Vagina (tissue), 2 donors: ENCODE results near the gene SEMA4D. TPM values are rescaled to one million over a fixed set of nuclear protein-coding genes. Genes with fewer than 3 reads are reported as not detected.

Experiments
- DNase-seq, 2 donors: peaks; one replicate each; pipeline ENCODE4 v3.0.0-alpha.2; 2017; ENCODE audit errors: extremely low spot score in 2 of 2
- H3K27ac ChIP-seq: fragments of 200-600 bp; sonication (generic); one replicate; pipeline ENCODE4 v1.5.1; 2019
- H3K27me3 ChIP-seq: fragments of 200-600 bp; sonication (generic); one replicate; pipeline ENCODE4 v1.5.1; 2019
- H3K36me3 ChIP-seq, 2 donors: fragments of 200-600 bp; sonication (generic); one replicate each; pipeline ENCODE4 v1.5.1; 2017 to 2019
- H3K4me1 ChIP-seq: fragments of 200-600 bp; sonication (generic); one replicate; pipeline ENCODE4 v1.5.1; 2019
- H3K4me3 ChIP-seq, 2 donors: fragments of 200-600 bp; sonication (generic); 1 replicate in 1 of 2; 2 replicates in 1 of 2; pipeline ENCODE4 v1.5.1; 2016 to 2019
- H3K9me3 ChIP-seq: fragments of 200-600 bp; sonication (generic); one replicate; pipeline ENCODE4 v1.5.1; 2019
- CTCF ChIP-seq, 3 experiments: fragments of 450-650 bp in 2 of 3; fragments of 200-600 bp in 1 of 3; sonication (generic) in 1 of 3; IDR thresholded peaks; one replicate each; pipeline ENCODE4 v1.5.1; 2017 to 2019; ENCODE audit warnings: antibody characterized with exemption in 3 of 3, mild to moderate bottlenecking in 2 of 3, moderate library complexity in 2 of 3
- POLR2A ChIP-seq, 2 donors: fragments of 450-650 bp; IDR thresholded peaks; one replicate each; pipeline ENCODE4 v1.6.1; 2017; ENCODE audit warnings: antibody characterized with exemption in 2 of 2, mild to moderate bottlenecking in 2 of 2, moderate library complexity in 2 of 2
- POLR2AphosphoS5 ChIP-seq, 2 donors: sonication (generic); formaldehyde crosslinking; IDR thresholded peaks; one replicate each; pipeline ENCODE4 v1.9.0; 2017; ENCODE audit warnings: antibody characterized with exemption in 2 of 2, mild to moderate bottlenecking in 2 of 2, low read depth in 1 of 2; ENCODE audit not compliant: insufficient read depth in 1 of 2
- intact Hi-C: fragments of 100-400 bp; cut with DNase I; formaldehyde crosslinking; loops from one replicate; pipeline ENCODE4 v1.15.1; 2023
- total RNA-seq: library from RNA; depleted of rRNA; stranded (reverse); fragments of >200 nt; gene quantifications from one replicate; pipeline ENCODE4 v1.2.3, GENCODE V29; 2016

Gene SEMA4D
- total RNA-seq, 1 donor from 2014 or later = 39.3 TPM

DNA sequence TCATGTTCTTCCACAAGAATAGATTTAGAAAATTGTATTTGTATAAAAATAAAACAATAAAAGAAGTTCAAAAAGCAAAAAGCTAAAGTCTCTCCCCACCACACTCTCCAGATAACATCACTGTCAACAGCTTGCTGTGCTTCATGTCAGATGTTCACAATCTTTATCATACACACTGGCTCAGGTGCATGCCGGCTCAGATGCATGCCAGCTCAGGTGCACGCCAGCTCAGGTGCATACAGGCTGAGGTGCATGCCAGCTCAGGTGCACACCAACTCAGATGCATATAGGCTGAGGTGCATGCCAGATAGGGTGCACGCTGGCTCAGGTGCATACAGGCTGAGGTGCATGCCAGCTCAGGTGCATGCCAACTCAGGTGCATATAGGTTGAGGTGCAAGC, 26.5 kb downstream of the SEMA4D start:
- peaks cover 42% of the 10 kb centered on the region for H3K4me1 ChIP-seq
- no peaks in the 10 kb centered on the region for H3K9me3 ChIP-seq
- DNase-seq = no peak
- no peaks in the 10 kb centered on the region for H3K36me3 ChIP-seq
- H3K27ac ChIP-seq = no peak overlapping the region
- TF ChIP-seq POLR2AphosphoS5 (IDR thresholded peaks at IDR 0.05; ENCODE audit: insufficient read depth in 1 of 2, low read depth in 1 of 2) (no peak), CTCF (IDR thresholded peaks at IDR 0.05) (no peak), POLR2A (IDR thresholded peaks at IDR 0.05) (no peak)
- no peak overlapping the region for H3K4me3 ChIP-seq
- H3K27me3 ChIP-seq = no peaks in the 10 kb centered on the region
- intact Hi-C loops = no loop called here

DNA sequence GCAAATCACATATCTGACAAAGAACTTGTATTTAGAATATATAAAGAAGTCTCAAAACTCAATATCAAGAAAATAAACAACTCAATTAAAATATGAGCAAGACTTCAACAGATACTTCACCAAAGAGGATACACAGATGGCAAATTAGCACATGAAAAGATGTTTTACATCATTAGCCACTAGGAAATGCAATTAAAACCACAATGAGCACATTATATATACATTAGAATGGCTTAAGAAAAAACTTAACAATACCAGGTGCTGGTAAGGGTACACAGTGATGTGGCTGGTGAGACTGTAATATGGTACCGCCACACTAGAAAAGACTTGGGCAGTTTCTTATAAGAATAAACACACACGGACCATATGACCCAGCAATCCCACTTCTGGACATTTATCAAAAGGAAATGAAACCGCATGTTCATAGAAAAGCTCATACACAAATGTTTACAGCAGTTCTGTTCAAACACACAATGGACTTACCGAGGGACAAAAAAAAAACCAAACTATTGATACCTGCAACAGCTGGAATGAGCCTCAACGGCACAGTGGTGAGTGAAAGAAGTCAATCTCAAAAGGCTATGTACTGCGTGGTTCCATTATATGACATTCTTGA, 27.6 kb downstream of the SEMA4D start:
- intact Hi-C loops = no loop called here
- H3K27me3 ChIP-seq = no peaks in the 10 kb centered on the region
- no peaks in the 10 kb centered on the region for H3K9me3 ChIP-seq
- no peak overlapping the region for H3K4me3 ChIP-seq
- no peak for DNase-seq
- H3K4me1 ChIP-seq = peaks cover 31% of the 10 kb centered on the region
- TF ChIP-seq POLR2AphosphoS5 (IDR thresholded peaks at IDR 0.05; ENCODE audit: insufficient read depth in 1 of 2, low read depth in 1 of 2) = no peak
- no peak for TF ChIP-seq CTCF (IDR thresholded peaks at IDR 0.05)
- no peak for TF ChIP-seq POLR2A (IDR thresholded peaks at IDR 0.05)
- no peaks in the 10 kb centered on the region for H3K36me3 ChIP-seq
- H3K27ac ChIP-seq = no peak overlapping the region

DNA sequence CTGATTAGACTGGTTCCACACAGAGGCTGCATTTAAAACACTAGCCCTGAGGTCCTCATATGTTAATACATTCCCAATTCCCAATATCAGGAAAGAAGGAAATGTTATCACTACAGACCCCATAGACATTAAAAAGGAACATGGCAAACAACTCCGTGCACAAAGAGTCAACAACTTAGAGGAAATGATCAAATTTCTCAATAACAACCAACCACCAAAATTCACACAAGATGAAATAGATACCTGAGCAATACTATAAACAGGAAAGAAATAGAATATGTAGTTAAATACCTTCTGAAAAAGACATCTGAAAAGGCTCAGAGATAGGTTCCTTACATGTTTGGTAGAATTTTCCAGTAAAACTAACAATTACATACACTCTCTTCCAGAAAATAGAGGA, 28.9 kb downstream of the SEMA4D start:
- no peak overlapping the region for H3K27ac ChIP-seq
- intact Hi-C loops = no loop called here

GRCh38 chr9:89468281-89468960, 29.5 kb downstream of the SEMA4D start:
- no peak for DNase-seq
- Histone ChIP-seq H3K36me3 (no peaks in the 10 kb centered on the region), H3K9me3 (no peaks in the 10 kb centered on the region), H3K27me3 (no peaks in the 10 kb centered on the region), H3K4me1 (peaks cover 13% of the 10 kb centered on the region), H3K27ac (no peak overlapping the region), H3K4me3 (no peak overlapping the region)
- TF ChIP-seq CTCF (IDR thresholded peaks at IDR 0.05) (no peak), POLR2A (IDR thresholded peaks at IDR 0.05) (no peak), POLR2AphosphoS5 (IDR thresholded peaks at IDR 0.05; ENCODE audit: insufficient read depth in 1 of 2, low read depth in 1 of 2) (no peak)
- intact Hi-C loops = no loop called here

More for the DNA sequence above, 28.9 kb downstream of the SEMA4D start:
- Histone ChIP-seq H3K27me3 (no peaks in the 10 kb centered on the region), H3K9me3 (no peaks in the 10 kb centered on the region), H3K36me3 (no peaks in the 10 kb centered on the region), H3K4me3 (no peak overlapping the region), H3K4me1 (peaks cover 19% of the 10 kb centered on the region)
- no peak for TF ChIP-seq CTCF (IDR thresholded peaks at IDR 0.05)
- TF ChIP-seq POLR2AphosphoS5 (IDR thresholded peaks at IDR 0.05; ENCODE audit: insufficient read depth in 1 of 2, low read depth in 1 of 2) = no peak
- no peak for TF ChIP-seq POLR2A (IDR thresholded peaks at IDR 0.05)
- no peak for DNase-seq

DNA sequence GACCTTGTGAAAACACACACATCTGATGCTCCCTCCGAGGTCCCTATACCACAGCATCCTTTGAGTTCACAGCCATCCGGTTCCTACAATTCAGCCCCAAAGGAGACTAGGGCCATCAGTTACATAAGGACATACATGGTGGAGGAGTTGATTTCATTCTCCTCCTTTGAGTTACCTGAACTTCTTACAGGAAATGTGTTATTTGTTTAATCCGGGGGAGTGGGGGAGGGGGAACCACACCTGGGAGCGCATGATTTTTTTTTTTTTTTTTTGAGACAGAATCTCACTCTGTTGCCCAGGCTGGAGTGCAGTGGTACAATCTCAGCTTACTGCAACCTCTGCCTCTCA, 30.7 kb downstream of the SEMA4D start:
- Histone ChIP-seq H3K4me1 (peaks cover 13% of the 10 kb centered on the region), H3K4me3 (no peak overlapping the region), H3K9me3 (no peaks in the 10 kb centered on the region), H3K36me3 (no peaks in the 10 kb centered on the region), H3K27ac (no peak overlapping the region), H3K27me3 (no peaks in the 10 kb centered on the region)
- DNase-seq = no peak
- TF ChIP-seq CTCF (IDR thresholded peaks at IDR 0.05) (no peak), POLR2A (IDR thresholded peaks at IDR 0.05) (no peak), POLR2AphosphoS5 (IDR thresholded peaks at IDR 0.05; ENCODE audit: insufficient read depth in 1 of 2, low read depth in 1 of 2) (no peak)
- intact Hi-C loops = no loop called here
